SH-SY5Y (cell line): ENCODE results near the gene MAP3K7CL.

Source experiments
- GATA2 ChIP-seq: IDR thresholded peaks from 2 replicates; pipeline ENCODE4 v1.6.1; 2011; ENCODE audit warnings: mild to moderate bottlenecking, low read depth, low read length
- GATA3 ChIP-seq: IDR thresholded peaks from 2 replicates; pipeline ENCODE4 v1.6.1; 2011; ENCODE audit warnings: low read depth, mild to moderate bottlenecking, low read length, moderate library complexity

- TF ChIP-seq GATA2: no peak
- TF ChIP-seq GATA3: no peak
These were observed 48.2 kb upstream of the MAP3K7CL start for GRCh38 chr21:29082046-29082815.
